ENCODE results near the gene ATP8B4.
A peak's percentile ranks its signal among the peaks of the same experiment; 100 is the strongest.

The ATP8B4 gene

DNA sequence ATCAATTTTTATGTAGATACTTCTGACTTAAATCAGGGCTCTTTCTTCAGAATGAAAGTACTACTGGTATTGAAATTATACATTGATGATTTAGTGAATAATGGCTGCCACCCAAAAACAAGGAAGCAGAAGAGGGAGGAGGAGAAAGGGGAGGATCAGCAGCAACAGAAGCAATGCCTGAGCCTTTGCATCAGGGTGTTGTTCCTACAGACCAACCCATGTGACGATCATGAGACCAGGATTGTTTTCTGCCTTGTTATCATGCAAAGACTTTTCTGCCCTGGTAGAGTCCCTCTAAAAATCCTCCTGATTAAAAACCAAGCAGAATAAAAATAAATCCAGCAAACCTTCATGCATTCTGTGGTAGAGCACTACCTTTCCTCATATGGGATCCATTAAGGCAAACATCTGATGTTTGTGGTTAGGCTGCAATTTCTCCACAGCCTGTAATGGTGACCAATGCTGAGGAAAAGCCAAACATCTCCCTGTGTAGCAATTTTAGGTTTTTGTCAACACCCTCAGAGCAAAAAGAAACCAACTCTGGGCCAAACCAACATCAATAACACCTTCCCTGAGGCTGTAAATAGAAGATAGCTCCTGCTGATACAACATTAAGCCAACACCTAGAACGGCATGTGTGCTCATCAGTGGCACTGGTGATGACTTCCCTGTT is 191.7 kb downstream of the ATP8B4 start:
- no peak for DNase-seq (ENCODE audit: low spot score)

DNA sequence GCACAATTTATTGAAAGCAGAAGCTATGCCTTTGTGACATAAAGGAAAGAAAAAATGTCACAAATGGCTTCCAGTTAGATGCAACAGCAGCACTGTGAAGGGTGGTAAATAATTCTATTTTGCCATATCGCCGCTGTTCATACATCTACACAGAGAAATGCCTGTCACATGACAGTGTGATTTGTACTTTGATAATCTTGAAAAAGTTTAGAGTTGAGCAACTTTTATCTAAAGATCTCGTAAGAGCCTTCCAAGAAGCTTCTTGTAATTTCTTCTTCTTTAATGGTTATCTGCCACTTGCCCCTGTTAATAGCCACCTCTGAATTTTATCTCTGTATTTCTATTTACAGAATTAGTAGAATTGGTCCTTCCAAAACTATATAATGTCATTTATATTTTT is 192.3 kb downstream of the ATP8B4 start:
- DNase-seq (ENCODE audit: low spot score) = no peak

DNA sequence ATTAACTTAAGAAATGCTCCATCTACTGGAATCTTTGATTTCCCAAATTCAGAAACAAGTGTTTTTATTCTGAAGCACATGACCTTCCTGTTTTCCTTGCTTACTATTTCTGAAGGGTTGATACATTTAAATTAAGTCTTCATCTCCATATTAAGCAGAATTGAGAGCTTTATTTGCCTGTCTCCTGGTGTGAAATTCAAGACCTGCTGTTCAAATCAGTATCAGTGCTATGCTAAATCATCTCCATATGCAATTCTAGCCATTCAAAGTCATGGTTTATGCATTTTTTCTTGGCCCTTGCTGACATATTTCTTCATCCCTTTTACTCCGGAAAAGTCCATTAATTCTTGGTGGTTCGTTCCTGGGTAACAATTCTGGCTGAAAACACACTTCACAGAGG is 195.4 kb downstream of the ATP8B4 start:
- no peak for DNase-seq (ENCODE audit: low spot score)

DNA sequence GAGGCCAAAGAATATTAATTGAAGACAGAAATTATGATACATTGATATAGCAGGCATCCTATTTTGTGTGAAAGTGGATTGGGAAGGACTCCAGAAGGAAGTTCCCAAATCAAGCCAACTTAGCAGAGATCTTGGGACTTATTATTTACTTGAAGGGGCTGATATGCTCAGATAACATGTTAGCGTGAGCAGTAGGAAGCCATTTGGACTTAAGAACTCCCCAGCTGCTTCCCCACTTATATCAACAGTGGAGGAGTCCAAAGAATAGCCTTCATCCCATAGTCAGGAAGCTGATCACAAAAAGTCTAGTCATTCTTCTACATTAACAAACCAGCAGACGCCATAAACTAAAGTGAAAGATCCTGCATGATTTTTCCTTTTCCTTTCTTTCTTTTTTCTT is 200.0 kb downstream of the ATP8B4 start:
- no peak for DNase-seq (ENCODE audit: low spot score)

DNA sequence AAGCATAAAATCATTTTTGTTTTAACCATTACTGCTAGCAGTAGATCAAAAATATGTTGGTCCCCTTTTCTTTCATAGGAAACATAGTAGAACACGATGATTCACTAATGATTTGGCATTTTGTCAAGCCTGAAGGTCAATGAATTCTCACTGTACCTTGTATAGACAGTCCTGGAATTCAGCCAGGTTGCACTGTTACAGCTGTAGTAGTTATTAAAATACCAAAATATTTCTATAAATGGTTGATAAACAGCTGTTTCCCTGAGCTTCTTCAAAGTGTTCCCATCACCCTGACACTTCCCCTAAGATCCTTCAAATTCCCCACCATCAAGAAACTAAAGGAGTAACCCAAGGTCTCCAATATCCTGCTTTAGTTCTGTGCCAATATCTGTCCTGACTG is 200.9 kb downstream of the ATP8B4 start:
- no peak for DNase-seq (ENCODE audit: low spot score)

DNA sequence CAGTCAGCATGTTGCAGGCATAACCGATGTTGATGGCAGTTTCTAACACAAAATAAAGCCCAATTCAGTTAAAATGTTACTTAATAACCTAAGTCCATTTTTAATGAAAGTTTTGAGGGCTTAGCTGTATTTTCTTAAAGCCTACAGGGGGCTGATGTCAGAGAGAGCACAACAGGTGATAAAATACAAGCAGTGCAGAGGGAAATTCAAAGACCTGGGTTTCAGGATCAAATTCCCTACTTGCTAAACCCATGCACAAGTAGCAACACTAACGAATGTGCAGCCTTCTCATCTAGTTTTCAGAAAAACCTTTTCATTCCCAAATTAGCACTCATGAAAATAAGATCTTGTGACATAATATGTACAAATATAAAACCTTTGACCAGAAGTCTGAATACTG is 202.0 kb downstream of the ATP8B4 start:
- no peak for DNase-seq (ENCODE audit: low spot score)

DNA sequence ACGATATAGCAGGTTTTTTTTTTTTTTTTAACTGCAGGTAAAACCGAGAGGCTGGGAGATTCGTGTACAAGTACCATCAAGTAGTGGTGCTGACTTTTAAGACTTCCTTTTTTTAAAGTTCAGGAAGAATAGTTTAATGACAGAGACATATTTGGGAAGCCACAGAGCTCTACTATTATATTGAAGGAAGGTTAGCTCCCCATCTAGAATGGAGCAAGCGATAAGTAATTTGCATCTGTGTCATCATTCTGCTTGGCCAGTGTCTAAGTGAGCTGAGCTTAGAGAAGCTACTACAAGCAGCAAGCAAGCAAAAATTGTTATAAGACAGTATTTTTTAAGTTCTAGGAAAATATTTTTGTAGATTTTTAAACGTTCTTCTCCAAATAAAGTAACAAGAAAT is 203.2 kb downstream of the ATP8B4 start:
- no peak for DNase-seq (ENCODE audit: low spot score)

DNA sequence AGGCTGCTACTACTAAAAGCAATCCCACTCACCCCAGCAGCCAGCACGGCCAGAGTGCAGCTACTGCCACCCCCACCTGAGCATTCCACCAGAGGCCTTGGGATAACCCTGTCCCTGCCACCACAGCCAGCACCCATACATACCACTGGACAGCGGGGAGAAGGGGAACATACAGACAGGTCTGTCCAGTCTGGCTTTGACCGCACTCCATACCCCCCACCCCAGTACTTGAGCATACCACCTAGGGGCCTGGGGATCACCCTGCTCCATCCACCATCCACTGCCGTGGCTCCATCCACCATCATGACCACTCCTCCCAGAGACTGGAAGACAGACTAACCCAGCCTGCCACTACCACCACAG is 210.1 kb downstream of the ATP8B4 start:
- DNase-seq (ENCODE audit: low spot score) = no peak

DNA sequence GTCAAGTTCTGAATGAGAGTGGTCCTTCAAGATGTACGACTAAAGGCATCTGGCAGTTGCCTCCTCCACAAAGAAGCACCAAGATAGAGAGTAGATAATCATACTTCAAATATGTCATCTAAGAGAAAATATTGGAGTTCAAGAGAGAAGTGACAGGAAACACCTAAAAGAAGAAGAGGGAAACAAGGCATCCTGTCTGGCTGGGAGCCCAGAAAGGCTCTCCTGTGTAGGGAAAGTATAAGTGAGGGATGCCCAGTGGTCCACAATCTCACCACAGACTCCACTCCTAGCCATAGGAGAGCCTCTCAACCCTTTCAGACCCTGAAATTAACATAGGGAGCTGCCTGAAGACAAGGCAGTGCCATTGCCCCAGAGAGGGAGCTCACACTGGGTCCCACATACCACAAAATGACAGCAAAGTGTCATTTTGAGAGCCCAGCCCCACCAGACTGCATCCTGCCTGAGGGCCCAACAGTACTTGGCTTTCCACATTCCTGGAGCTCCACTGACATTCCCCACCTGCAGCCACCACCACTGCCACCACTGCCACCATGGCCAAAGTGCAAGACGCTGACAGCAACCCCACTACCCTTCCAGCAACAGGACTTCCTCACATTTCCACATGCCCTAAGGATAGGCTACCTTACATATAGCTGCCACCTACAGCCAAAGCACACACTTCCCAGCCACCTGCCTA is 210.6 kb downstream of the ATP8B4 start:
- DNase-seq (ENCODE audit: low spot score) = no peak

DNA sequence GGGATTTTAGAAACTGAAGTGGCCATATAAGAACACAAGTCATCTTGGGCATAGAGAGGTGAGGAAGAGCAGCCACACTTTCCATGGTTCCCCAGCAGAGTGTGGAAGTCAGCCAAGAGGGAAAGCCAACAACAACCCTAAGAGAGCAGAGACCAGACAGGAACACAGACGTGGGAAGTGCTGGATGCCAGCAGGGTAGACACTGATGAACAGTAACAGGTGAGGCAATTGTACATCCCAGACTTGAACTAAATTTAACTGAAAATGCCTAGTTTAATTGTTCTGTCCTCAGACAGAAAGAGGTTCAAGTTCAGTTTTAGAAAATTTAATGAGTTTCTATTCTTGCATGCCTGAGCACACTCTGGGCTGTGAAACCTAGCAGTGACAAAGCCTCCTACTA is 212.1 kb downstream of the ATP8B4 start:
- DNase-seq (ENCODE audit: low spot score) = no peak

DNA sequence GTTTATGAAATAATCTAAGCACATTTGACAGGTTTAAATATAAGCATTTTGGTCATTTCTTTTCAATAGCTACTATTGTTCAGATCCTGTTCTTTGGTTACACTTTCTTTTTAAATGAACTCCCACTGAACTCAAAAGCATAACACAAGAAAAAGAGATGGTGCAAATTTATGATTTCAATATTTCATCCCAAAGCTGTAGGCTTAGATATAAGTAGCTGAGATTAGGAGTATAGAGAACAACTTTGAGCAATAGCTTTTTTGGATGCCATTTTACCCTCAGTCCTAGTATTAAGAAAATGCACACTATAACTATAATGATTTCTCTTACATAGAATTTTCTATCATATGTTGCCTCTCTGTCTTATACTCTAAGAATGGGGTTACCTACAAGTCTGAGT is 213.8 kb downstream of the ATP8B4 start:
- no peak for DNase-seq (ENCODE audit: low spot score)

DNA sequence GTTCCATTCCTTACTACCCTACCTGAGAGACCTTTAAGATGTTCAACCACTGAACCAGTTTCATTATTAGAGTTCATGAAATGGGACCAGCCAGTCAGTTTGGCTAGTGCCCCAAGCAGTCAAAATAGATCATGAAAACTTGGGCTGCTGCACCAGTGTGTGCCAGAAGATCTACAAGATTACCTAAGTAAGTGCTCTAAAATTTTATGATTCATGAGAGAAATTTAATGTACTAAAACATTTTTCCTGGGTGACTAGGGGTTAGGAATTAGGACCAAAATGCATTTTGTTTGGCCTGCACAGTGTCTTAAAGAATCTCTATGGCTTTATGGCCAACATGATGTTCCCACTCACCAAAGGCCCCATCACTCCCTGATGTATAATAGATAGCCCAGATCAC is 214.7 kb downstream of the ATP8B4 start:
- no peak for DNase-seq (ENCODE audit: low spot score)

DNA sequence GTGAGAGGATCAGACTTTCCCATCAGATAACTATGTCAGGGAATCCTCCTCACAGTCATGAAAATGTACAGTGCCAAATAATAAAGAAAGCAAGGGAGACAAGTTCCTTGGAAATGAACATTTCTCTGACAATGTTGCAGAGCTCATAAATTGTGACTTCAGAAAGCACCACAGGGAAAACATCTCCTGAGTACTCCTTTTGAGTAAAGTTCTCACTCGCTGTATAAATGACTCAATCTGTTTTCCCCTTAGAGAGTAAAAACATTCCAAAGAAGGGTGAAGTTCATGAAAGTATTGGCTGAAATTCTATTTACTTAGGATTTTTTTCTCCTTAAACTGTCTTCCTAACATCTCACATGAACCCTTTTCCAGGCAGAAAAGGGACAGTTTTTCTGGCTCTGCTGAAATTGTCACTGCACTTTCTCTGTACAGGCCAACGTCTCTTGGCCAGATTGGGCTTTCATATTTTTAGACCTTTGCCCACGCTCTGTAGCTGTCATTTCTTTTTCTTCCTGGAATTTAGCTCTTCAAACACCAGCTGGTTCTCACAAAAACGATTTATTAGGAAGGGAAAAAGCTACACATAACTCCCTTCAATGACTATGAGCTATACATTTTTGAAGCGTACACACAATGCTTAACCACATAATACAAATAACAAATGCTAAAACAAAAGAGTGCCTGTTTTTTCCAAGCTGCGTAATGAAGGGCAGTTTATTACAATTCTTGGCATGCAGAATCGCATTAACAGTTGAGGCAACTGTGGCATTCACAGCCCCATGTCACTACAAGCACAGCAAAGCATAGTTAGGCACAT is 216.1 kb downstream of the ATP8B4 start:
- no peak for DNase-seq (ENCODE audit: low spot score)

DNA sequence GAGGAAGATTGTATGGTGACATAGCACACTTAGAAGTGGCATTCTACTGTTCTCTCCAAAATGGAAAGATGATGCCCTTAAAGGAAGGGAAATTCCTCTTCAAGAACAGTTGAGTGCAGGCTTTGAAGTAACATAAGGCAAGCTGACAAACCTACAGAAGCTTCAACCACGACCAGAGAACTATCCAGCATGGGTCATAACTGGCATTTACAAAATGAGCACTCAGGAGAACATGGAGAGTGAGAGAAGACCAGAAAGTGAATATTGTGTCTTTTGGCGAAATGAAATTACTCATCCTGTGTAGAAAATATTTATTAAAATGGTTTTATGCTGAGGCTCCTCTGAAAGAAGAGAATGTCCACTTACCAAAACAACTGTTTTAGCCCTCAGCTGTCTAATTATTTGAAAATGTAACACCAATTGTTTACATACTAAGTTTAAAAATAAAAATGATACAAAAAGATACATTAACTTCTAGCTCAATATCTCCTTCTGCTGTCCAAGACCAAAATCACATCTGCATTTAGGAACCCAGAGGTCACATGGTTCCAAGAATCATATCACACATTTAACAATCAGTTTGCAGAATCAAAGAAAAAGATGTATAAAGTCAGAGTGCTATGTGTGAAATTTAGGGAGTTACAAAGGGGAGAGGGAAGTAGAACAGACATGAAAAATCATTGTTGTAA is 216.9 kb downstream of the ATP8B4 start:
- DNase-seq (ENCODE audit: low spot score) = no peak

DNA sequence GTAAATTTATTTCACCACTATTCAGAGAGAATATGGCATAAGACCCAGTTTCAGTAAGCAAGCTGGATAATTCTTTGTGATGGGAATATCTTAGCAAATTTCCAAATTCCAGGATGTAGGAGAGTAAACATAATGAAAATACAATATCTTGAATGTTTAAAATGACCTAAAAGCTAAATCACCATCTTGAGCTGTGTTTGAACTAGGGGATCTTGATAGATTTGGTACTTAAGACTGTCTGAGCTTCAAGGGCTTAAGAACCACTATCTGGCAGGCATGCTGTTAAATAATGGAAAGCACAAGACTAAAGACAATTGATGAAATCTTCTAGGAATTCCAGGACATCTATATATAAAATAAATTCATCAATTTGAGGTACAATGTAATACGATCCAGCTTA is 217.7 kb downstream of the ATP8B4 start:
- DNase-seq (ENCODE audit: low spot score) = no peak

DNA sequence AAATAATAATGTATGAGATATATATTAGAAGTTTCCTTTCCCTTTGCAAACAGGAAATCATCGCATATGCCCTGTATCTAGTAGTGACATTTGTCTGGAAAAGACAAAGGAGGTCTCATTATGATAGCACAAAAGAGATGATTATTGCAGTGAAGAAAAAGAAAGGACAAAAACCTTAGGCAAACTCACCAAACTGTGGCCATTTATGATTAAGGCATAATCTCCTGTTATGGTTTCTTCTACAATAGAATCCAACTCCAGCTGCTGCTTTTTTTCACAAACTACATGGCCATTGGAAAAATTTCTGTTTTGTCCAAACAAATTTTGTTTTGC is 218.2 kb downstream of the ATP8B4 start:
- DNase-seq (ENCODE audit: low spot score) = no peak

DNA sequence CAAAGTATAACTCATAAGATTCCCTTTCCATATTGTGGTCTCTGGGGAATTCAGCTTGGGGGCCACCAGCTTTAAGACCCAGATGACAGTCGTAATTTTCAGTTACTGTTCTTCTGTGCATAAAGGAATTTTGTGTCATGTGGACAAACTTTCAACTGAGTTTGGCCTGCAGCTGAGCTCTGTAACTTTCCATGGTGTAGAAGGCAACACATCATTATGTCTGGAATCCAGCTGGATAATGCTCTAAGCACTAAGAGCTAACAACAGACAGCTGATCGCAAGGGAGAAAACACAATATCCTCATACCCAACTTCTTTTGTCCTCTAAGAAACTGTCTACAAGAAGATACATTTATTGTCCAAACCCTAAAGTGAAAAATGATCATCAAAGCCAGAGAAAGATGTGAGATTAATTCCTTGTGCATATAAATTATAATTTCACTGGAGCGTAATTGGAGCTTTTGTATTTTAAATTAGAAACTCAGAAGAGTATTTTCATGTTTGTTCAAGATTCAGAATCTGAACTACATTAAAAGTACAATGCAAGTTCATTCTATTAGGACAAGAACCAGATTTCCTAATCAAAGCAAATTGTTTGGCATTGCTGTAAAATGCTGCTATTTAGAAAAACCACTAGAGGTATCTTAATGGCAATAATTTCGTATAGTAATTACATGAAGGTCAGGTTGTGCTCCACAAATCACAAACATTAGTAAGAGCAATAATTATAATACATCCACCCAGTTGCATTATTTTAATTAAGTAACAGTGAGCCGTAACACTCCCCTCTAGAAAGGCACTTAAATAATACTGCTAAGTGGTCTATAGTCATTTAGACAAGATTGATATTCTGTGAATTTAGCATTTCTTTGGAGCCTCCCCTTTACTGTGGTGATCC is 218.8 kb downstream of the ATP8B4 start:
- no peak for DNase-seq (ENCODE audit: low spot score)

DNA sequence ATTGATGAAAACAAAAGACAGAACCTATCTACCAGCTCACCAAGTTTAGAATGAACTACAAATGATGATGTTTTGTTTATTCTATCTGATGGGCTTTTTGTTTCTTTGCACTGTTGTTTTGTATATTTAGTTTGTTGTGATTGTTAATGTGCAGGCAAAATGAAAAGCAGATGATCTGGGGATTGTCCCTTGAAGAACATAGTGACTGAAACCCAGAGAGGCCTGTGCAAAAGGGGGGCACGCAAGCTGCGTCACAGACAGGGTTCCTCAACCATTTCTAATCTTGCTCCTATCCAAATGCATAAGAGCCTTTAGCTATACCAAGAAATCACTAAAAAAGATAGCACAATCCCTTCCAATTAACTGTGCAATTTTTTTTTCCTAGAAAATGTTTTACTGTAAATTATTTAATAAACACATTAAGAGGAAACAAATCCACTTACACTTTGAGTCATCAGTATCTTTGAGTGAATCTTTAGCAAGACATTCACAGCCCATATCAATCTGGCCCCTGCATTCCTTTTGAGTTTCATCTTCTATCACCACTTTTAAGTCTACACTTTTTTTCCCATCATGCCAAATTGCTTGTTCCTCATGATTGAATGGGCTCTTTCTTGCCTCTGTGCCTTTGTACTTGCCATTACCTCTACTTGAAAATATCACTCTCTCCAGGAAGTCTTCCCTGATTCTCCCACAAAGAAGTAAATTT is 220.3 kb downstream of the ATP8B4 start:
- peak; percentile 20 for DNase-seq (ENCODE audit: low spot score)

DNA sequence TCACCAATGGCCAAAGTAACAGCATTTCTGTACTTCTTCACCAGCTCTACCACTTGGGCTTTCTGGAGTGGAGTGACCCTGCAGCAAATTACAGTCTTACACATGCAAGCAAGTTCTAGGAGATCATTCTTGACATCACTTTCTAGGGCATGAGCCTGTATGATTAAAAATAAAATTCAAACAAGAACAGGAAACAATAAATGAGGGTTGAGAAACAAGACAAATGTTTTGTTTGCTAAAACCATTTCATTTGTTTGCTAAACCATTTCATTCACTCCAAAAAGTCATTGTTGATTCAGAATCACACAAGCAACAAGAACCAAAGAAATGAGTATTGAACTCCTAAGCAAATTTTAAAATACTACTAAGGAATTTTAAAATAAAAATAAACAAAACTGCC is 220.9 kb downstream of the ATP8B4 start:
- DNase-seq (ENCODE audit: low spot score) = no peak

DNA sequence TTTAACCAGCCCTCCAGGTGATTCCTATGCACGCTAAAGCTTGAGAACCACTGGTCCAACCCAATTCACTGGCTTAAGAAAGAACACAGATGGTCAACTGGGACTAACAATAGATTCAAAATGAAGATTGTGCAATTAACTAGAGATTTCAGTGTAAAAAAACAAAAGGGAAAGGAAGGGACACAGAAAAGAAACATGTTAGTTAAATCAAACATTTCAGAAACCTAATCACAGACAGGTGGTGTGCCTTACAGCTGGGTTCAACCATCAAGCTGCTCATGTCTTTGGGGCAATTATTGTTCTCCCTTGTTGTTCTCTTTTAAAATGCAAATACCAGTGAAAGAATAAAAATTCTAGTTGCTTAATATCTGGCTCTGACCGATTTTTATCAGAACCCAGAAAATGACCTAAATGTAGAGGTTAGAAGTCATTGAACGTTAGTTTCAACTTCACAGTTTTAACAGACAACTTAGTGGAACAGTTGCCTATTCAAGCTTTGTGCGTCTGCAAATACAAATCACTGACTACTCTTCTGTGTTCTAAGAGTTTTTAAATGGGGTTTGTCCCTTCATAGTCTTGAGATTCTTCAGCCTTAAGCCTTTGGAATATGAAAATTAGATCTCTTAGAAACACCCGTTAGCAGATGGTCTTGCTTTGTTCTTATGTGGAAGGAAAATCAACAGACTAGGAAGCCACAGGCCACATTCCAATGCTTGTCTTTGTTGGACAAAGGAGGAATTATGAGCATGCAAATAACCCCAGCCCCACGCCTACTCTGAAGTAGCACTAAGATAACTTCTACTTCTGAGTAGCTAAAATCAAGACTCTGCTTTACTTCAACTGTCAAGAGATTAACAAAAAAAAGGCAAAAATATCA is 223.4 kb downstream of the ATP8B4 start:
- DNase-seq (ENCODE audit: low spot score) = no peak
